ENCODE measurements around the gene PIP4K2A.

The PIP4K2A gene

GRCh38 chr10:22712956-22713852 lies 1.2 kb downstream of the PIP4K2A start:
- TF ChIP-seq CTCF (IDR thresholded peaks at IDR 0.05; ENCODE audit: insufficient read depth, missing control alignments) = no peak
- DNase-seq (ENCODE audit: insufficient read length, low spot score) = no peak
- FAIRE-seq = no peak

- FAIRE-seq = no peak
- no peak for DNase-seq (ENCODE audit: insufficient read length, low spot score)
- TF ChIP-seq CTCF (IDR thresholded peaks at IDR 0.05; ENCODE audit: insufficient read depth, missing control alignments) = no peak
These were observed 2.0 kb downstream of the PIP4K2A start for GRCh38 chr10:22712211-22712955.

DNA sequence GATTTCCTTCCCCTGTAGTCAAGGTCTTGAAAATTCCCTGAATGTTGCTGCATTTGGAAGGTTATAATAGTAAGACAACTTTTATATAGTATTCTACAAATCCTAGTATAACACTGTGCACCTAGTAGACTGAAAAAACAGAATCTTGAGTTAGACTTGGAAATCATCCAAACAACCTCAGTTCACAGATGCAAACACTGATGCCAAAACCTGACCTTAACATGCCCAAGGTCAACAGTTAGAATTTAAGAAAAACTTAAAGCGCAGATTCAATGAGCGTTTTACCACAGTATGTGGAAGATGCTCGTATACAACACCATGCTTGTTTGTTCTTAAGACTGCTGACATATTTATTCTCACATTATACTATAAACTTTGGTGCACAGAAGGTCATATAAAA lies 3.0 kb downstream of the PIP4K2A start:
- no peak for TF ChIP-seq CTCF (IDR thresholded peaks at IDR 0.05; ENCODE audit: insufficient read depth, missing control alignments)
- FAIRE-seq (no peak), DNase-seq (ENCODE audit: insufficient read length, low spot score) (no peak)

DNA sequence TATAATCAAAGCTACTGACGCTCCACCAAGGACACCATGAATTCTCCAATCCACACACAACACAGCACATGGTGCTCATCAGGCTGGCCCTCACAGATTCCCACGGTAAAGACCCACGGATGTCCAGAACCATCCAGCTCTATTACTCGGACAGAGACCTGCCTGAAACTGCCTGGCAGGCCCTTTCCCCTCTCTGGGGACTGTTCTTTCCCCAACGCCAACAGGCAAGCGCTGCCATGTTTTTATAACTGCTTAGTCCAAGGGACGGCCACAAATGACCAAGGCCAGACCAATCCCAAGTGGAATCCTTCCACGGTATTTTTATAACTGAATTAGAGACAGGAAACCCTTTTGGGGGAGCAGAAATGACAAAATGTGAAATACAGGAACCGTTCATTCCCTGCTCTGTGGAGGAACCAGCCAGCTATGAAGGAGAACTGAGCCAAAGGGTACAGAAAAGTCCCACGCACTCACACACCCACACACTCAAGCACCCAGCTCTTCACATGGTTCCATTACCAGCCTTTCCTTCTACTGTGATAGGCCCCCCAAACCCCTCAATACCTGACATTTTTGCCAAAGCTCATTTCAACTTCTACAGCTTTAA lies 4.1 kb downstream of the PIP4K2A start:
- no peak for DNase-seq (ENCODE audit: insufficient read length, low spot score)
- FAIRE-seq = no peak
- no peak for TF ChIP-seq CTCF (IDR thresholded peaks at IDR 0.05; ENCODE audit: insufficient read depth, missing control alignments)

GRCh38 chr10:22708772-22709171 lies 5.6 kb downstream of the PIP4K2A start:
- DNase-seq (ENCODE audit: insufficient read length, low spot score) (no peak), FAIRE-seq (no peak)
- no peak for TF ChIP-seq CTCF (IDR thresholded peaks at IDR 0.05; ENCODE audit: insufficient read depth, missing control alignments)

DNA sequence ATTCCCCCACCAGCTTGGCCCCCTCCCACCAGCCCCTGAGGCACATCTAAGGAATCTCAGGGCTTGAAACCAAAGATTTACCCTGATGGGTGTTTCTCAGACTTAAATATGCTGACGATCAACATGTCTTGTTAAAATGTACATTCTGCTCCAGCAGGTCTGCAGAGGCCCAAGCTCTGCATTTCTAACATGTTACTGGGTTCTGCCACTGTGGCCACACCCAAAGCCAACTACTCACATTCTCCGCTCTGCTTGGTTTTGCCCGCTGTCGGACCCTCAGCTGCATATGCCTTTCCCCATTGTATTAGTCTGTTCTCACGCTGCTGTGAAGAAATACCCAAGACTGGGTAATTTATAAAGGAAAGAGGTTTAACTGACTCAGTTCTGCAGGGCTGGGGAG lies 8.9 kb downstream of the PIP4K2A start:
- FAIRE-seq (no peak), DNase-seq (ENCODE audit: insufficient read length, low spot score) (no peak)
- no peak for TF ChIP-seq CTCF (IDR thresholded peaks at IDR 0.05; ENCODE audit: insufficient read depth, missing control alignments)

Data from D721Med (cell line).